ENCODE results near the gene ZNF484. TPM values are rescaled to one million over a fixed set of nuclear protein-coding genes. Genes with fewer than 3 reads are reported as not detected.
A peak's percentile ranks its signal among the peaks of the same experiment; 100 is the strongest.
"Not testable (repeated sequence)": the region's sequence is repeated elsewhere in the genome, so short reads cannot be mapped to it uniquely, and the experiment has no call there.

Gene ZNF484
- 6.8 and 7.9 TPM in 2 replicates for total RNA-seq

GRCh38 chr9:92877531-92878430, at the start of gene ZNF484:
Gene ZNF484, minus strand, starts transcription at chr9:92878038. Its CDS starts 3,009 bp downstream, at chr9:92875029.
- DNase-seq (ENCODE audit: low read depth in 2 of 2), result peak; percentile 98

DNA sequence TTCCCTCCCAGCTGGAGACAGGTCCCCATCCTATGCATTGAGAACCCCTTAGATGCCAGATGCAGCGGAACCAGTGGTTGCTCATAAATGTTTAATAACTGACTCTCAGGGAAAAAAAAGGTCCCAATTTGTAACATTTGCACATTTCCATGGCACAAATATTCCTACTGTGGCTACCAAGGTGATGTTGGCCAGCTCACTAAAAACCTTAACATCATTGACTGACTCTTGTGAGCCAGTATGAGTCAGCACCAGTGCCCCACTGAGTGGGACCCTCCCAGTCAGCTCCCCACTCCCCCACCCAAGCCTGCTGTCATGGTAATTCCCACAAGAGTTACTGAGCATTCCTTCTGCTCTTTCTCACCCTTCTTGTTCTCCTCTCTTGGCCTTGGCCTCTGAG, 42.6 kb upstream of the ZNF484 start:
- DNase-seq (ENCODE audit: low read depth in 2 of 2), result no peak

- no peak for DNase-seq (ENCODE audit: low read depth in 2 of 2)
These were observed 39.5 kb upstream of the ZNF484 start for GRCh38 chr9:92917176-92917800.

DNA sequence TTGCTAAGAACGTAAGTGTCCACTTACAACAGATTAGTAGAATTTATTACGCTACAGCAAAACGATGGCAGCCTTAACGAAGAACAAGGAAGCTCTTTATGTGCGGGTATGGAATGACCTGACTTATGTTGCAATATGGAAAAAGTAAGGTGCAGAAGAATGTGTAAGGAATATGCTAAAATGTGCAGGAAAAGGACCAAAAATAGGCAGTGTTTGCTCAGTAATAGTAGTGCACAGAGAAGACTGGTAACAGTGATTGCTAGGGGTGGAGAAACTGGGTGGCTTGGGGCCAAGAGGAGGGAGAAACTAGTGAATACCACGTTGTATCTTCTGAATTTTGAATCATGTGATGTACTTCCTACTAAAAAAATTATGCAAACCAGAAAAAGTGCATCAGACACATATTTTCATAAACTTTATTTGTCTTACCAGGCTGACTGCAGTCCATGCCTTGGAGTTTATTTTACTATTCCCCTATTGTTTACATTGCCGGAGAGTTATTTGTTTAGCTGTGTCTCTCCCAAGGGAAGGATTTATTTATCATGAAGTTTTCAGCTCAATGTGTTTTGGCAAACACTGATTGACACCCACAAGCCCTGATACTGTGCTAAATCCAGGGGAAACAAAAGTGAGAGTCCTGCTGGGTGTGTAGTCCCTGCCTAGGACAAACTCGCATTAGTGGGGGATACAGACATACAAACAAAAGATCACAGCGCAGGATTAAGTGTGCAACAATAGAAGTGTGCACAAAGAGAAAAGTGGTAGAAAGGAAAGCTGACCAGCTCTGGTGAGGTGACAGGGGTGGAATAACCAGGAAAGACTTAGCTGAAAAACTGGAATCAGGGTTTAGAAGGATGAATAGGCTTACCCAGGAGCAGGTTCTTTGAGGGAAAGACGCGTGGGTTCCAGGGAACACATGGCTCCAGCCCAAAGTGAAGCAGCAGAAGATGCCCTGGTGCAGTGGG, 34.0 kb upstream of the ZNF484 start:
- no peak for DNase-seq (ENCODE audit: low read depth in 2 of 2)

GRCh38 chr9:92905137-92905536, 27.3 kb upstream of the ZNF484 start:
- DNase-seq (ENCODE audit: low read depth in 2 of 2), result not testable (repeated sequence)

DNA sequence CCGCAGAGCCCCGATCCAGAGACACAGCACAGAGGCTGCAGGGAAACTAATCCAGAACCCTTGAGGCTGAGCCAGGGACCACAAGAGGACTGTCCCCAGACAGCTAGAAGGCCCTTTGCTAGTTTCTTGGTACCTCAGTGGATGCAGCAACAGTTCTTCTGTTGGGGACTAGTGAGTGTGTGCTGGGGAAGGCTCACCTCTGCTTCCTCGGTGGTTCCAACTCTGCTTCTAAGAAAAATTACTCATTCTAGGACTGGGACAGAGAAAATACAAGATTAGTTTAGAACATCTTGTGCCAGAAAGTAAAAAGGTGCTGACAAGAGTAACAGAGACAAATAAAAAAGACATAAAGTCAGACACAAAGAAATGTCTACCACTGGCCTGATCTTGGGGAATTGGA, 19.5 kb upstream of the ZNF484 start:
- no peak for DNase-seq (ENCODE audit: low read depth in 2 of 2)

DNA sequence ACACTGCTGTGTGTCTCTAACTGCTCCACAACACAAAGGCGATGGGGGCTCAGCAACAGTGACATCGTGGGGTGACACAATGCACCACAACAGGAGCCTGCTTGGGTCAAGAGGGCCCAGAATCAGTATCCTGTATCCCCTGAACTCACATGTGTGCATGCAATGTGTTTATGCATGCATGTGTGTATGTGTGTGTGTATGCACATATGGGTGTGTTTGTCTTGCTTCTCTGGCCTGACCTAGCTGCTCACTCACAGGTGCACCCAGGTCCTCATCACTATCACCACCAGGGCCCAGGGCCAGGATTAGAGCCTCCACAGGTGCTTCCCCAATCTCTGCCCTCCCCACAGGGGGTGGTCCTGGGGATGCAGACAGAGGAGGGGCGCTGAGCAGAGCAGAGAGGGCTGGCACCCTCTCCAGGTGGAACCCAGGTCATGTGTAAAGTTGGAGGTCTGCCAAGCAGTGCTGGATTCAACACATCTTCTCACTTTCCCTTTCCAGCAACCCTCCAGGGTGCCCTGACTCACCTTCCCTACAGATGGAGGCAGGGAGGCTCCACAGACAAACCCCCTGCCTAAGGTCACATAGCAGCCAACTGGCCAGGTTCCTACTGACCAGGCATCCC, 18.1 kb upstream of the ZNF484 start:
- DNase-seq (ENCODE audit: low read depth in 2 of 2), result no peak

DNA sequence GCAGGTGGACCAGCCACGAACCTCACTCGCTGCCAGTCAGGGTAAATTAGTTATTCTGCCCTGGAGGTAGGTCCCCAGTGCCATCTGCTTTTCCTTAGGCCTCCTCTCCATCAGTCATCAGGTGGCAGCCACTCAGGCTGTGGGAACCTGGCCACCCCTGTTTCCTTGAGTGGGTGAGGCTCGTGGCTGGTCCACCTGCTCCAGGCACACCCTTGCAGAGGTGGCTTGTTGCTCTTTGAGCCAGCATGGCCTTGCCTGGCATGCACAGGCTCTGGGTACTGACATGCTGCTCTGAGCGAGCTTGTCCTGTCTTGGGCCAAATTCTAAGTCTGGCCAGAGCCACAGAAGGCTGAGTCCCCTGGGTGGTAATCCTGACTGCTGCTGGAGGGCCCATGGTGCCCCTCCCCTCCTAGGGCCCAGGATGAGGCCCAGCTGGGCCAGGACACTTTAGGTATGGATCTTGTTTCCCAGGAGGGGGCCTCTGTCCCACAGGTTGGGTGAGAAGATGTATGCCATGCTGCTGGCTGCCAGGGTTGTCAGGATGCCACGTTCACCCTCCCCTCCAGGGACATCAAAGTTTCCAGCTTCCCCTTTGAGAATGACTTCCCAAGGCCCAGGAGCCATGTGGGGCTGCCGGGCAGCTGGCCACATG, 17.0 kb upstream of the ZNF484 start:
- DNase-seq (ENCODE audit: low read depth in 2 of 2), result no peak

GRCh38 chr9:92893916-92894610, 16.2 kb upstream of the ZNF484 start:
- not testable (repeated sequence) for DNase-seq (ENCODE audit: low read depth in 2 of 2)

- DNase-seq (ENCODE audit: low read depth in 2 of 2), result not testable (repeated sequence)
These were observed 14.4 kb upstream of the ZNF484 start for GRCh38 chr9:92892276-92892675.

DNA sequence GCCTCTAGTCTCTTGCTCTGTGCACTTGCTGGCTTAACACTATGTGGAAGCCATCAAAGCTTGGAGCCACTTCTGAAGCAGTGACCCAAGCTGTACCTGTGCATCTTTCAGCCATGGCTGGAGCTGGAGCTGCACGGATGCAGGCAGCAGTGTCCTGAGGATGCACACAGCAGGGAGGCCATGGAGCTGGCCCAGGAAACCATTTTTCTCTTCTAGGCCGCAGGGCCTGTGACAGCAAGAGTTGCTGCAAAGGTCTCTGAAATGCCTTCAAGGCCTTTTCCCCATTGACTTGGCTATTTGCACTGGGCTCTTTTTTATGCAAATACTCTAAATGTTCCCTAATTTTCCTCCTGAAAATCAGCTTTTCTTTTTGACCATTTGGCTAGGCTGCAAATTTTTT, 12.9 kb upstream of the ZNF484 start:
- no peak for DNase-seq (ENCODE audit: low read depth in 2 of 2)

GRCh38 chr9:92887880-92888338, 10.1 kb upstream of the ZNF484 start:
- DNase-seq (ENCODE audit: low read depth in 2 of 2), result no peak

DNA sequence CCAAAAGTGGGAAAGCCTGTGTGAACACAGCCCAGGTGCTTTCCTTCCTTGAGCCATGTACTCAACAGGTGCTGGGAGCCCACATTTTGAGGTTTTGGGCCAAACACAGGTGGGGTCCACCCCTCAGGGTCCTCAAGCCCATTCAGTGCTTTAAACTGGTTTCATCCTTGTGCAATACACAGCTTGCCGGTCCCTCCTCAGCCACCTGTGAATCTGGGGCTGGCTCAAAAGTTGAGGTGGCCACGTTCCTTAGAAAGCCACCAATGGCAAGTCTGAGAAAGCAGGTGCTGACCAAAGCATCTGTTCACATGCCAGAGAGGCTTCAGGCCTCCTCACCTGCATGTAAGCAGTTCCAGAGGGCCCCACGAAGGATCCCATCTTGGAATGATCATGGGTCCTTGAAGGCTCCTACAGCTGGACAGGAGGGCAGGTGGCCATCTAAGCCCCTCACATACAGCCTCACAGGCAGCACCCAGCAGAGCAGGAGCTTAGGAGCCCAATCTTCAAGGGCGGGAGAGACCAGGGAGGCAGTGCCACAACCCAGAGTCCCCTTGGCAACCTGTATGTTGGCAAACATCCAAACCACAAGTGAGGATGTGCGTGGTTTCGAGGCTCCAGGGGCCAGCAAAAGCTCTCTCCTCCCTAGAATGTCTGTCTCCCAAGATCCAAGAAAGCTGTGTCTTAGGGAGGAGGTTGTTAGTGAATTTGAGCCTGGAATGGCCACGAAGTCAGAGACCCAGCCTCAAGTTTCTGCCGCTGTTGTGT, 9.2 kb upstream of the ZNF484 start:
- not testable (repeated sequence) for DNase-seq (ENCODE audit: low read depth in 2 of 2)

- not testable (repeated sequence) for DNase-seq (ENCODE audit: low read depth in 2 of 2)
These were observed 6.0 kb upstream of the ZNF484 start for GRCh38 chr9:92883666-92884405.

- no peak for DNase-seq (ENCODE audit: low read depth in 2 of 2)
These were observed 4.4 kb upstream of the ZNF484 start for GRCh38 chr9:92882276-92882675.

GRCh38 chr9:92875373-92875772, 2.5 kb downstream of the ZNF484 start:
- DNase-seq (ENCODE audit: low read depth in 2 of 2), result no peak

- no peak for DNase-seq (ENCODE audit: low read depth in 2 of 2)
These were observed 7.5 kb downstream of the ZNF484 start for GRCh38 chr9:92870289-92870688.

DNA sequence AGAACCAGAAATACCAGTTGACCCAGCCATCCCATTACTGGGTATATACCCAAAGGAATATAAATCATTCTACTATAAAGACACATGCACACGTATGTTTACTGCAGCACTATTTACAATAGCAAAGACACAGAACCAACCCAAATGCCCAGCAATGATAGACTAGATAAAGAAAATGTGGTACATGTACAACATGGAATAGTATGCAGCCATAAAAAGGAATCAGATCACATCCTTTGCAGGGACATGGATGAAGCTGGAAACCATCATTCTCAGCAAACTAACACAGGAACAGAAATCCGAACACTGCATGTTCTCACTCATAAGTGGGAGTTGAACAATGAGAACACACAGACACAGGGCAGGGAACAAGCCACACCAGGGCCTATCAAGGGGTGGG, 11.2 kb downstream of the ZNF484 start:
- DNase-seq (ENCODE audit: low read depth in 2 of 2), result not testable (repeated sequence)

Data from lung microvascular endothelial cell (primary cell).